K562 (cell line): ENCODE results near the gene C1orf174. TPM values are rescaled to one million over a fixed set of nuclear protein-coding genes. Genes with fewer than 3 reads are reported as not detected.

ENCODE experiments used
- ATAC-seq: fragments of 200-7000 bp; cut with Tn5 transposase; 3 replicates; pipeline ENCODE4 v1.9.1; 2020; ENCODE audit warnings: moderate library complexity
- BruUV-seq: library from RNA; stranded (reverse); fragments of 400-500 nt; replicated peaks from 2 replicates; lab custom pipeline; 2021; lab: Mats Ljungman, UMichigan
- CTCF ChIA-PET: fragments of 300-600 bp; formaldehyde crosslinking; extraction: SDS; loops from one replicate; lab custom pipeline; 2021; ENCODE audit warnings: low intra/inter-chr PET ratio; lab: Yijun Ruan, JAX
- POLR2A ChIA-PET: fragments of 300-600, 350-650 bp; sonication (Branson Sonifier 250); formaldehyde crosslinking; extraction: SDS; loops from one replicate; lab custom pipeline; 2021; ENCODE audit warnings: antibody characterized with exemption, inconsistent platforms; lab: Yijun Ruan, JAX
- DNase-seq, 4 experiments: peaks; one replicate each; pipeline versions ENCODE4 v3.0.0 to v3.0.0-alpha.2; 2011 to 2018; ENCODE audit warnings: low spot score in 3 of 4, mixed read lengths in 3 of 4; ENCODE audit errors: extremely low read depth in 1 of 4
- FAIRE-seq: peaks from 2 replicates; lab custom pipeline; 2011; peaks lifted over from hg19 to GRCh38; lab: Jason Lieb, UNC
- H2AFZ ChIP-seq: 2 replicates; pipeline ENCODE4 v1.6.0; 2011; ENCODE audit warnings: low read depth, low read length, control low read depth, inconsistent platforms
- H3K27ac ChIP-seq: fragments of 200-600 bp; 3 replicates; pipeline ENCODE4 v1.8.0; 2011; ENCODE audit warnings: low read depth, mild to moderate bottlenecking, control low read depth, inconsistent platforms, low read length, moderate library complexity, mixed read lengths; ENCODE audit errors: extremely low read depth
- H3K27me3 ChIP-seq, 2 experiments: fragments of 300-600 bp in 1 of 2; 2 replicates in 1 of 2; 3 replicates in 1 of 2; pipeline versions ENCODE4 v1.6.0 to v1.8.0; 2011; ENCODE audit warnings: inconsistent platforms in 2 of 2, low read length in 2 of 2, mild to moderate bottlenecking in 1 of 2, mixed read lengths in 1 of 2, moderate library complexity in 1 of 2; ENCODE audit not compliant: control insufficient read depth in 2 of 2, insufficient read depth in 2 of 2
- H3K36me3 ChIP-seq: fragments of 300-600 bp; 3 replicates; pipeline ENCODE4 v1.8.0; 2011; ENCODE audit warnings: mild to moderate bottlenecking, low read length, inconsistent platforms; ENCODE audit not compliant: control insufficient read depth, insufficient read depth
- H3K4me1 ChIP-seq, 2 experiments: fragments of 200-600 bp in 1 of 2; replicated peaks in 1 of 2; 2 replicates in 1 of 2; 3 replicates in 1 of 2; pipeline versions ENCODE4 v1.5.1 to v1.8.0; 2011; ENCODE audit warnings: inconsistent platforms in 2 of 2, low read length in 2 of 2, mild to moderate bottlenecking in 1 of 2, mixed read lengths in 1 of 2, moderate library complexity in 1 of 2; ENCODE audit not compliant: control insufficient read depth in 2 of 2, insufficient read depth in 2 of 2
- H3K4me2 ChIP-seq: 2 replicates; pipeline ENCODE4 v1.6.1; 2011; ENCODE audit warnings: low read length, control low read depth, inconsistent platforms, mixed read lengths; ENCODE audit not compliant: insufficient read depth
- H3K4me3 ChIP-seq: fragments of 200-600 bp; sonication (generic), shearing (Covaris generic); 2 replicates; pipeline ENCODE4 v1.5.1; 2016; ENCODE audit warnings: control low read depth, inconsistent platforms
- H3K79me2 ChIP-seq: fragments of 200-600 bp; 3 replicates; pipeline ENCODE4 v1.8.0; 2011; ENCODE audit warnings: low read length, inconsistent platforms; ENCODE audit not compliant: control insufficient read depth, insufficient read depth
- H3K9ac ChIP-seq, 2 experiments: 2 replicates each; pipeline versions ENCODE4 v1.6.0 to v1.6.1; 2011; ENCODE audit warnings: low read depth in 2 of 2, low read length in 2 of 2, control low read depth in 1 of 2, inconsistent platforms in 1 of 2, mild to moderate bottlenecking in 1 of 2, mixed read lengths in 1 of 2; ENCODE audit not compliant: insufficient read depth in 1 of 2
- H3K9me1 ChIP-seq: one replicate; pipeline ENCODE4 v1.6.0; 2011; ENCODE audit warnings: inconsistent platforms, mild to moderate bottlenecking, low read length, moderate library complexity; ENCODE audit not compliant: control insufficient read depth, insufficient read depth
- H3K9me3 ChIP-seq: replicated peaks from 2 replicates; pipeline ENCODE4 v1.5.1; 2011; ENCODE audit warnings: low read depth, low read length, inconsistent platforms; ENCODE audit not compliant: control insufficient read depth, insufficient read depth
- H4K20me1 ChIP-seq: replicated peaks from 2 replicates; pipeline ENCODE4 v1.6.1; 2011; ENCODE audit warnings: low read length, inconsistent platforms, mixed read lengths; ENCODE audit not compliant: control insufficient read depth, insufficient read depth
- BHLHE40 ChIP-seq: IDR thresholded peaks from 2 replicates; pipeline ENCODE4 v1.6.1; 2011; ENCODE audit warnings: low read length, improper control_type of control experiment
- POLR3A ChIP-seq: IDR thresholded peaks from 2 replicates; pipeline ENCODE4 v1.6.1; 2011; ENCODE audit warnings: borderline replicate concordance, mild to moderate bottlenecking, moderate library complexity; ENCODE audit not compliant: insufficient read length, insufficient read depth; ENCODE audit errors: extremely low read depth
- PURB ChIP-seq: sonication (generic); formaldehyde crosslinking; IDR thresholded peaks from 2 replicates; pipeline ENCODE4 v1.9.0; 2021; ENCODE audit warnings: low read depth, mild to moderate bottlenecking, missing genetic modification reagents
- RNF2 ChIP-seq: sonication (generic); IDR thresholded peaks from 2 replicates; pipeline ENCODE4 v1.6.1; 2016
- TFE3 ChIP-seq: fragments of 450-650 bp; formaldehyde crosslinking; IDR thresholded peaks from 2 replicates; pipeline ENCODE4 v1.4.0; 2020; ENCODE audit warnings: mild to moderate bottlenecking, mixed read lengths
- ZBTB11 ChIP-seq, 3 experiments: fragments of 200-800 bp in 1 of 3; fragments of 250-450 bp in 1 of 3; fragments of 450-650 bp in 1 of 3; sonication (Bioruptor Pico) in 1 of 3; sonication (Bioruptor generic) in 1 of 3; formaldehyde crosslinking in 1 of 3; IDR thresholded peaks; 2 replicates each; pipeline versions ENCODE4 v1.6.1 to v1.8.0; 2016 to 2022; ENCODE audit warnings: mild to moderate bottlenecking in 2 of 3, missing genetic modification characterization in 2 of 3, missing compliant biosample characterization in 1 of 3, moderate library complexity in 1 of 3
- ZKSCAN8 ChIP-seq: fragments of 200-800 bp; sonication (Bioruptor generic); IDR thresholded peaks from 2 replicates; pipeline ENCODE4 v1.6.1; 2016; ENCODE audit warnings: missing genetic modification characterization, missing compliant biosample characterization
- ZNF354B ChIP-seq: fragments of 250-450 bp; sonication (Bioruptor Pico); IDR thresholded peaks from 2 replicates; pipeline ENCODE4 v1.4.0; 2020
- ZNF717 ChIP-seq: fragments of 250-450 bp; sonication (Bioruptor Pico); IDR thresholded peaks from 2 replicates; pipeline ENCODE4 v1.5.0; 2021
- WGBS: fragments of 100-300 bp; shearing (Covaris generic); methylation state at CpG from one replicate; pipeline ENCODE4 v1.1.6; 2016; ENCODE audit warnings: low coverage, mixed read lengths; ENCODE audit not compliant: insufficient coverage; ENCODE audit errors: missing lambda C conversion rate; 5-methylcytosine and 5-hydroxymethylcytosine counted together
- in situ Hi-C: fragments of 300-500 bp; cut with MboI; formaldehyde crosslinking; loops from 4 replicates; pipeline ENCODE4 v1.15.0; 2018; ENCODE audit warnings: inconsistent platforms, mixed read lengths
- intact Hi-C: fragments of 100-400 bp; cut with micrococcal nuclease; formaldehyde crosslinking; loops from 2 replicates; pipeline ENCODE4 v1.14.2; 2022
- polyA plus RNA-seq, 8 experiments: library from polyadenylated mRNA; depleted of rRNA in 4 of 8; stranded (reverse) in 5 of 8; unstranded in 3 of 8; fragments of >200 nt; fragmentation: Nextera tagmentation in 2 of 8; fragmentation: Illumina TruSeq in 1 of 8; extraction: Ambion mirVana in 2 of 8; extraction: Trizol in 1 of 8; gene quantifications; 2 replicates each; pipeline versions ENCODE4 v1.2.1 to v1.2.3, GENCODE V29; 2011 to 2014; ENCODE audit warnings: inconsistent platforms in 1 of 8, missing spikeins in 1 of 8
- total RNA-seq, 7 experiments: library from RNA; depleted of rRNA in 6 of 7; stranded (reverse); fragments of >200 nt in 6 of 7; fragmentation: Illumina TruSeq in 2 of 7; extraction: Trizol in 2 of 7; gene quantifications; 2 replicates each; pipeline versions ENCODE4 v1.2.1 to v1.2.3, GENCODE V29; 2011 to 2021; ENCODE audit warnings: low replicate concordance in 1 of 7

The C1orf174 gene
- total and polyA plus RNA-seq, 9 of the 15 experiments (the other 6 are each of a cell fraction or from before 2014, with no cell fraction given) = 38.5 to 64.9 (median 45.4) TPM

- Histone ChIP-seq H3K36me3 (peaks cover 50% of the 10 kb centered on the region; the same call in 2 of the 3 replicates), H4K20me1 (no peaks in the 10 kb centered on the region), H3K27ac (no peak overlapping the region), H2AFZ (no peak overlapping the region), H3K9me1 (no peaks in the 10 kb centered on the region), H3K27me3 (no peaks in the 10 kb centered on the region), H3K4me1 (peaks cover 7 to 16% of the 10 kb centered on the region in 2 experiments; a peak in 4 of 5 replicates), H3K9me3 (peaks cover 4% of the 10 kb centered on the region), H3K4me2 (no peak overlapping the region), H3K9ac (no peak overlapping the region), H3K4me3 (no peak overlapping the region), H3K79me2 (no peaks in the 10 kb centered on the region)
- TF ChIP-seq ZNF354B (CRISPR knock-in tag) (no peak), TFE3 (CRISPR knock-in tag) (no peak), PURB (no peak), ZNF717 (CRISPR knock-in tag) (no peak), RNF2 (no peak), POLR3A (no peak), ZBTB11 (CRISPR knock-in tag; IDR thresholded peaks at IDR 0.05) (no peak), BHLHE40 (no peak), ZKSCAN8 (CRISPR knock-in tag) (no peak)
- POLR2A ChIA-PET = interaction anchor here (1.0 to 1.2 kb wide), 3 partner anchors 9 to 53 kb away, joined by 3 read pairs; no protein-coding TSS in a partner anchor
- intact Hi-C loops = no loop called here
- 93% methylated on average over 23 of the region's 23 CpGs for WGBS
- in situ Hi-C loops = no loop called here
- DNase-seq = no peak
- no peak for ATAC-seq
- CTCF ChIA-PET = no interaction called here
- FAIRE-seq = no peak
- no TSS peak for BruUV-seq
Observed at GRCh38 chr1:3874736-3875135, 25.3 kb downstream of the C1orf174 start.
